Osteocyte (in vitro differentiated cells): Measurements from ENCODE around the gene HIVEP2. TPM values are rescaled to one million over a fixed set of nuclear protein-coding genes. Genes with fewer than 3 reads are reported as not detected.
"Not testable (repeated sequence)": the region's sequence is repeated elsewhere in the genome, so short reads cannot be mapped to it uniquely, and the experiment has no call there.

Experiments
- DNase-seq: peaks from one replicate; pipeline ENCODE4 v3.0.0; 2021; ENCODE audit warnings: mixed read lengths; ENCODE audit not compliant: unreplicated experiment; ENCODE audit errors: extremely low spot score
- H3K27ac Mint-ChIP-seq: one replicate; pipeline ENCODE4 v1.8.0; 2021; ENCODE audit warnings: mild to moderate bottlenecking, mixed read lengths; ENCODE audit not compliant: unreplicated experiment
- H3K27me3 Mint-ChIP-seq: one replicate; pipeline ENCODE4 v1.8.0; 2021; ENCODE audit warnings: mixed read lengths; ENCODE audit not compliant: unreplicated experiment
- H3K36me3 Mint-ChIP-seq: one replicate; pipeline ENCODE4 v1.8.0; 2021; ENCODE audit warnings: mixed read lengths; ENCODE audit not compliant: unreplicated experiment
- H3K4me1 Mint-ChIP-seq: one replicate; pipeline ENCODE4 v1.8.0; 2021; ENCODE audit warnings: mixed read lengths; ENCODE audit not compliant: unreplicated experiment
- H3K4me3 Mint-ChIP-seq: one replicate; pipeline ENCODE4 v1.8.0; 2021; ENCODE audit warnings: mild to moderate bottlenecking, moderate library complexity, mixed read lengths; ENCODE audit not compliant: unreplicated experiment
- H3K9me3 Mint-ChIP-seq: one replicate; pipeline ENCODE4 v1.8.0; 2021; ENCODE audit warnings: mixed read lengths; ENCODE audit not compliant: unreplicated experiment
- CTCF ChIP-seq: fragments of 200-600 bp; sonication (generic); IDR thresholded peaks from 2 replicates; pipeline ENCODE4 v1.5.0; 2021; ENCODE audit warnings: antibody characterized with exemption, mild to moderate bottlenecking, moderate library complexity
- total RNA-seq: library from RNA; stranded (reverse); gene quantifications from 2 replicates; pipeline ENCODE4 v1.2.1, GENCODE V29; 2021

Gene HIVEP2
- total RNA-seq, 1 donor from 2014 or later, result 39.2 TPM

DNA sequence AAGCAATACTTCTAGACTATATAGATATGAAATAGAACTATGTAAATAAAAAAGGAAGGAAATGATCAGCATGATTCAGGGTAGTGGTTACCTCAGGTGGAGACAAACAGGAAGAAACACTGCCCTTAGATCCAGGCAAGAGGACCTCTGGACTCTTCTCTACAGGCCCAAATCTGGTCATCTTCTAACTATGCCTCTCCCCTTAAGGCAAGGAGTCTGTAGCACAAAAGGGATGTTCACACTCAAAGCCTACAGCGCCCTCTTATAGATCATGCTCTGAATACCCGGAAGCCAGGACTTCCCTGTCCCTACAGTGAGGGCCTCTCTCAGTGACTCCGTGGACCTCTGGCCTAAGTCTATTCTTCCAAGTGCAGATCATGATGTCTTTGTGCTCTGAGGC is 30.4 kb upstream of the HIVEP2 start:
- TF ChIP-seq CTCF, result no peak
- Mint-ChIP-seq H3K27me3 (peaks cover 29% of the 10 kb centered on the region), H3K9me3 (peaks cover 14% of the 10 kb centered on the region), H3K27ac (no peak overlapping the region), H3K4me1 (no peaks in the 10 kb centered on the region), H3K36me3 (peaks cover 3% of the 10 kb centered on the region), H3K4me3 (no peak overlapping the region)
- DNase-seq, result no peak

DNA sequence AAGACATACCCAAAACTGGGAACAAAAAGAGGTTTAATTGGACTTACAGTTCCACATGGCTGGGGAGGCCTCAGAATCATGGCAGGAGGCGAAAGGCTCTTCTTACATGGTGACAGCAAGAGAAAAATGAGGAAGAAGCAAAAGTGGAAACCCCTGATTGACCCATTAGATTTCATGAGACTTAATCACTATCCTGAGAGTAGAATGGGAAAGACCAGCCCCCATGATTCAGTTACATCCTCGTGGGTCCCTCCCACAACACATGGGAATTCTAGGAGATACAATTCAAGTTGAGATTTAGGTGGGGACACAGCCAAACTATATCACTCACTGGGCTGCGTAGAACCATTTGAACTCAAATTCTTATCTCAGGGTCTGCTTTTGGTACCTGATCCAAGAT is 26.0 kb upstream of the HIVEP2 start:
- not testable (repeated sequence) for H3K27ac Mint-ChIP-seq, H3K9me3 Mint-ChIP-seq, H3K36me3 Mint-ChIP-seq, DNase-seq, H3K27me3 Mint-ChIP-seq, H3K4me3 Mint-ChIP-seq, H3K4me1 Mint-ChIP-seq

DNA sequence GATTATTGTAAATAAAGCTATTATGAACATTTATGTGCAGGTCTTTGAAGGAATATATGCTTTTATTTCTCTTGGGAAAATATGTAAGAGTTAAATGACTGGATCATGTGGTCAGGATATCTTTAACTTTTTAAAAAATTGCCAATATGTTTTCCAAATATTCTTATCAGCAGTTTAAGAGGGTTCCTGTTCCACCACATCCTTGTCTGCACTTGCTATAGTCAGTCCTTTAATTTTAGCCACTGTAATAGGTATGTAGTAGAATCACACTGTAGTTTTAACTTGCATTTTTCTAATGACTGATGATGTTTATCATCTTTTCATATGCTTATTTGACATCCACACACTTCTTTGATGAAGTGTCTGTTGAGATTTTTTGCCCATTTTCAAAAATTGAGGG is 23.6 kb upstream of the HIVEP2 start:
- Mint-ChIP-seq H3K9me3 (no peaks in the 10 kb centered on the region), H3K36me3 (no peaks in the 10 kb centered on the region), H3K27me3 (no peaks in the 10 kb centered on the region), H3K27ac (no peak overlapping the region), H3K4me3 (no peak overlapping the region), H3K4me1 (no peaks in the 10 kb centered on the region)
- DNase-seq, result no peak
- no peak for TF ChIP-seq CTCF

DNA sequence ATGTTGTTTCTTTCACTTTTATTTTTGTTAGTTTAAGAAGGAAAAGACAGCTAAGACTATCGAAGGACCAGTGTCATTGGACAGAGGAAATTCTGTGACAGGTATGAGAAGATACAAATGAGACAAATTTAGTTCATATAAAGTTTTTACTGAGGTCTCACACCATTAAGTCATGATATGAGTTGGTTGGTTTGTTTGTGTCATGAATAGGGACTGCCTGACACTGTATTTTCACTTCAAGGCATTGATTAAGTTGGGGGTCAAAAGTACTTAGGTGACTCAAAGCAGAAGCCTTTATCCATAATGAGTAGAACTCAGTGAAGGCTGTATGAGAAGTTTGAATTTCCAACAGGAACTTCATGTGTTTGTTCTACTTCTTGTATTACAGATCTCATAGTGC is 21.3 kb upstream of the HIVEP2 start:
- Mint-ChIP-seq H3K36me3 (no peaks in the 10 kb centered on the region), H3K27me3 (no peaks in the 10 kb centered on the region)

DNA sequence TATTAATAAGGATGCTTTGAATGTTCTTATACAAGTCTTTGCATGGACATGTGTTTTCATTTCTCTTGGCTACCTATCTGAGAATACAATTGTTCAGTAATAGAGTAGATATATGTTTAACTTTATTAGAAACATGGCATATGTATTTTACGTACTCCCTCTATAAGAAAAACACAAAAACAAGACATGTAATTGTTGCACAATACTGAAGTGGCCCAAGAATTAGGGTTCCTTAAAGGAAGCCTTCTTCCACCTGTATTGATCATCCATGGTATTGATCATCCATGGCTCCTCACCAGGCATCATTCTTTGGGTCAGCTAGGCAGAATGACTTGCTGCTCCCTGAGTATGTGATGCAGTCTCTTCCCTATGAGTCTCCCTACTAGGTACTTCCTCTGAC is 20.2 kb upstream of the HIVEP2 start:
- Mint-ChIP-seq H3K27ac (no peak overlapping the region), H3K4me1 (no peaks in the 10 kb centered on the region), H3K4me3 (no peak overlapping the region), H3K36me3 (no peaks in the 10 kb centered on the region), H3K27me3 (no peaks in the 10 kb centered on the region), H3K9me3 (peaks cover 4% of the 10 kb centered on the region)
- no peak for TF ChIP-seq CTCF
- no peak for DNase-seq

More for the DNA sequence above, 21.3 kb upstream of the HIVEP2 start:
- H3K9me3 Mint-ChIP-seq, result no peaks in the 10 kb centered on the region
- H3K4me1 Mint-ChIP-seq, result no peaks in the 10 kb centered on the region
- no peak for DNase-seq
- H3K4me3 Mint-ChIP-seq, result no peak overlapping the region
- H3K27ac Mint-ChIP-seq, result no peak overlapping the region
- no peak for TF ChIP-seq CTCF

- Mint-ChIP-seq H3K4me1 (peaks cover 4% of the 10 kb centered on the region), H3K9me3 (peaks cover 4% of the 10 kb centered on the region), H3K27ac (no peak overlapping the region), H3K36me3 (no peaks in the 10 kb centered on the region), H3K27me3 (no peaks in the 10 kb centered on the region), H3K4me3 (no peak overlapping the region)
- no peak for TF ChIP-seq CTCF
- no peak for DNase-seq
These were observed 15.1 kb upstream of the HIVEP2 start for GRCh38 chr6:142960098-142960497.
